Mesenteric fat pad (tissue), 1 donor: ENCODE data around the gene AUP1. TPM values are rescaled to one million over a fixed set of nuclear protein-coding genes. Genes with fewer than 3 reads are reported as not detected.
"Not testable (repeated sequence)": the region's sequence is repeated elsewhere in the genome, so short reads cannot be mapped to it uniquely, and the experiment has no call there.

Experiments used
- DNase-seq: peaks from one replicate; pipeline ENCODE4 v3.0.0-alpha.2; 2020; ENCODE audit warnings: low spot score
- total RNA-seq: library from RNA; stranded (reverse); fragmentation: NEBNext Ultra II Directional; extraction: Animal tissue kit (Norgen Biotek cat#: 25700); gene quantifications from one replicate; pipeline ENCODE4 v1.2.1, GENCODE V29; 2021
- donor health status: DM: yes; HTN: yes; CAD: no.

Gene AUP1
- total RNA-seq, 1 donor from 2014 or later = 112 TPM

GRCh38 chr2:74499940-74500577, 29.4 kb downstream of the AUP1 start:
- DNase-seq = no peak

GRCh38 chr2:74499267-74499939, 30.1 kb downstream of the AUP1 start, which contains the start of gene LBX2:
TSS of gene LBX2 (minus strand) at chr2:74499603. CDS start at chr2:74499537, 66 bp downstream.
- no peak for DNase-seq

- DNase-seq = no peak
Measured at GRCh38 chr2:74498500-74499266, 30.8 kb downstream of the AUP1 start.

GRCh38 chr2:74497777-74498499, 31.6 kb downstream of the AUP1 start:
- DNase-seq = no peak

- DNase-seq = no peak
Measured at GRCh38 chr2:74496997-74497776, 32.3 kb downstream of the AUP1 start.

- no peak for DNase-seq
Measured at GRCh38 chr2:74495440-74495839, 34.1 kb downstream of the AUP1 start.

- no peak for DNase-seq
Measured at GRCh38 chr2:74493546-74493945, 36.0 kb downstream of the AUP1 start.

- no peak for DNase-seq
Measured at GRCh38 chr2:74491648-74492544, 37.6 kb downstream of the AUP1 start.

GRCh38 chr2:74489906-74490305, 39.6 kb downstream of the AUP1 start:
- no peak for DNase-seq

GRCh38 chr2:74488643-74489481, 40.6 kb downstream of the AUP1 start:
- no peak for DNase-seq

- no peak for DNase-seq
Measured at GRCh38 chr2:74486141-74486540, 43.4 kb downstream of the AUP1 start.

GRCh38 chr2:74483675-74484164, 45.8 kb downstream of the AUP1 start:
- DNase-seq = not testable (repeated sequence)

- DNase-seq = peak; percentile 96
Measured at GRCh38 chr2:74482801-74483674, 46.5 kb downstream of the AUP1 start, which contains the start of the genes CCDC142 and TTC31. TSS of gene CCDC142 (minus strand) at chr2:74482998. CDS start at chr2:74482837, 161 bp downstream. TSS of gene TTC31 (plus strand) at chr2:74483081. CDS start at chr2:74483096, 15 bp downstream.

GRCh38 chr2:74481961-74482800, 47.3 kb downstream of the AUP1 start:
- DNase-seq = no peak

- DNase-seq = no peak
Measured at GRCh38 chr2:74481431-74481830, 48.1 kb downstream of the AUP1 start.
